H1 (cell line): Measurements from ENCODE around the gene IRS1. TPM values are rescaled to one million over a fixed set of nuclear protein-coding genes. Genes with fewer than 3 reads are reported as not detected.

Experiments used
- CTCF ChIA-PET: fragments of 300-600 bp; sonication (Branson Sonifier 250); formaldehyde crosslinking; loops from one replicate; lab custom pipeline; 2021; ENCODE audit not compliant: partially characterized antibody; lab: Charles Lee
- POLR2A ChIA-PET: fragments of 300-600 bp; sonication (Branson Sonifier 250); formaldehyde crosslinking; loops from one replicate; lab custom pipeline; 2021; ENCODE audit warnings: inconsistent platforms; ENCODE audit not compliant: partially characterized antibody; lab: Charles Lee
- DNase-seq, 2 experiments: peaks; one replicate each; pipeline versions ENCODE4 v3.0.0 to v3.0.0-alpha.2; 2010 to 2022; ENCODE audit warnings: low spot score in 2 of 2, low read depth in 1 of 2, mixed read lengths in 1 of 2
- FAIRE-seq: peaks from 2 replicates; lab custom pipeline; 2011; peaks lifted over from hg19 to GRCh38; lab: Jason Lieb, UNC
- H2AFZ ChIP-seq: 2 replicates; pipeline ENCODE4 v1.8.1; 2012; ENCODE audit warnings: low read length, inconsistent platforms
- H2AK5ac ChIP-seq: 2 replicates; pipeline ENCODE4 v1.6.1; 2013; ENCODE audit warnings: low read depth, low read length
- H2BK120ac ChIP-seq: replicated peaks from 2 replicates; pipeline ENCODE3; 2013; ENCODE audit warnings: low read depth, low read length, inconsistent platforms
- H2BK12ac ChIP-seq: 2 replicates; pipeline ENCODE4 v1.6.1; 2013; ENCODE audit warnings: low read depth, low read length
- H2BK15ac ChIP-seq: 2 replicates; pipeline ENCODE4 v1.6.1; 2013; ENCODE audit warnings: low read length
- H2BK20ac ChIP-seq: 2 replicates; pipeline ENCODE4 v1.6.1; 2013; ENCODE audit warnings: low read length
- H2BK5ac ChIP-seq: 2 replicates; pipeline ENCODE4 v1.6.1; 2013; ENCODE audit warnings: low read depth, low read length
- H3K14ac ChIP-seq: 2 replicates; pipeline ENCODE4 v1.6.1; 2013; ENCODE audit warnings: inconsistent platforms; ENCODE audit not compliant: insufficient read length
- H3K18ac ChIP-seq: 2 replicates; pipeline ENCODE4 v1.6.1; 2013; ENCODE audit warnings: low read length; ENCODE audit errors: extremely low read depth
- H3K23ac ChIP-seq: 2 replicates; pipeline ENCODE4 v1.6.1; 2013; ENCODE audit warnings: inconsistent platforms; ENCODE audit not compliant: insufficient read length
- H3K23me2 ChIP-seq: 2 replicates; pipeline ENCODE4 v1.6.1; 2013; ENCODE audit warnings: low read depth, low read length
- H3K27ac ChIP-seq: 2 replicates; pipeline ENCODE4 v1.6.1; 2011; ENCODE audit warnings: low read depth, low read length, inconsistent platforms
- H3K27me3 ChIP-seq, 4 experiments: replicated peaks in 1 of 4; 1 replicate in 1 of 4; 2 replicates in 3 of 4; pipeline versions ENCODE4 v1.6.1 to v1.8.1; 2011 to 2013; ENCODE audit warnings: low read length in 3 of 4, mild to moderate bottlenecking in 3 of 4, inconsistent platforms in 2 of 4, mixed read lengths in 2 of 4, moderate library complexity in 1 of 4; ENCODE audit not compliant: control insufficient read depth in 3 of 4, insufficient read depth in 3 of 4; ENCODE audit errors: extremely low read depth in 1 of 4
- H3K36me3 ChIP-seq, 4 experiments: 2 replicates each; pipeline versions ENCODE4 v1.6.1 to v1.8.1; 2011 to 2013; ENCODE audit warnings: mild to moderate bottlenecking in 4 of 4, low read length in 3 of 4, moderate library complexity in 2 of 4, control low read depth in 1 of 4, inconsistent platforms in 1 of 4; ENCODE audit not compliant: insufficient read depth in 4 of 4, control insufficient read depth in 2 of 4
- H3K4ac ChIP-seq: replicated peaks from 2 replicates; pipeline ENCODE3; 2013; ENCODE audit warnings: low read length, low read depth, mixed read lengths, inconsistent platforms; ENCODE audit not compliant: insufficient read length
- H3K4me1 ChIP-seq, 4 experiments: replicated peaks in 1 of 4; 1 replicate in 1 of 4; 2 replicates in 3 of 4; pipeline versions ENCODE4 v1.6.1 to v1.8.1; 2011 to 2013; ENCODE audit warnings: low read length in 3 of 4, inconsistent platforms in 2 of 4, mixed read lengths in 1 of 4; ENCODE audit not compliant: insufficient read depth in 4 of 4, control insufficient read depth in 3 of 4
- H3K4me2 ChIP-seq, 2 experiments: 2 replicates each; pipeline versions ENCODE4 v1.6.1 to v1.8.1; 2011 to 2013; ENCODE audit warnings: low read depth in 2 of 2, low read length in 2 of 2, control low read depth in 1 of 2, inconsistent platforms in 1 of 2, mild to moderate bottlenecking in 1 of 2; ENCODE audit not compliant: insufficient read depth in 1 of 2
- H3K4me3 ChIP-seq, 4 experiments: fragments of 200-600, 300-600 bp in 1 of 4; sonication (generic), shearing (Covaris generic), sonication (Bioruptor Twin) in 1 of 4; 2 replicates each; pipeline versions ENCODE4 v1.5.1 to v1.8.1; 2011 to 2016; ENCODE audit warnings: low read length in 4 of 4, low read depth in 3 of 4, control low read depth in 2 of 4, inconsistent platforms in 2 of 4, mild to moderate bottlenecking in 2 of 4, mixed read lengths in 1 of 4, moderate library complexity in 1 of 4; ENCODE audit not compliant: insufficient read depth in 2 of 4; ENCODE audit errors: extremely low read depth in 1 of 4
- H3K56ac ChIP-seq: replicated peaks from 2 replicates; pipeline ENCODE3; 2013; ENCODE audit warnings: low read depth, mild to moderate bottlenecking, mixed read lengths, low read length, inconsistent platforms; ENCODE audit not compliant: insufficient read length
- H3K79me1 ChIP-seq: 2 replicates; pipeline ENCODE4 v1.6.1; 2013; ENCODE audit warnings: low read depth, low read length, control low read depth
- H3K79me2 ChIP-seq, 2 experiments: 2 replicates each; pipeline versions ENCODE4 v1.6.1 to v1.8.1; 2012 to 2013; ENCODE audit warnings: low read length in 2 of 2, mild to moderate bottlenecking in 2 of 2, inconsistent platforms in 1 of 2; ENCODE audit not compliant: insufficient read depth in 2 of 2, control insufficient read depth in 1 of 2
- H3K9ac ChIP-seq, 4 experiments: replicated peaks in 1 of 4; 1 replicate in 1 of 4; 2 replicates in 3 of 4; pipeline versions ENCODE4 v1.6.1 to v1.8.1; 2011 to 2013; ENCODE audit warnings: low read depth in 3 of 4, low read length in 3 of 4, control low read depth in 2 of 4, mild to moderate bottlenecking in 2 of 4, moderate library complexity in 2 of 4, inconsistent platforms in 1 of 4; ENCODE audit errors: extremely low read depth in 1 of 4
- H3K9me3 ChIP-seq, 2 experiments: 2 replicates each; pipeline versions ENCODE4 v1.6.1 to v1.8.1; 2012 to 2013; ENCODE audit warnings: mild to moderate bottlenecking in 2 of 2, moderate library complexity in 2 of 2, control low read depth in 1 of 2, inconsistent platforms in 1 of 2, low read depth in 1 of 2, low read length in 1 of 2, mixed read lengths in 1 of 2; ENCODE audit not compliant: insufficient read depth in 2 of 2
- H4K20me1 ChIP-seq, 2 experiments: replicated peaks in 1 of 2; 2 replicates each; pipeline versions ENCODE3 to v1.8.1; 2011 to 2013; ENCODE audit warnings: inconsistent platforms in 2 of 2, low read length in 2 of 2, mild to moderate bottlenecking in 1 of 2; ENCODE audit not compliant: insufficient read depth in 2 of 2, control insufficient read depth in 1 of 2
- H4K5ac ChIP-seq: 2 replicates; pipeline ENCODE4 v1.6.1; 2013; ENCODE audit warnings: low read length, low read depth, mixed read lengths, inconsistent platforms; ENCODE audit not compliant: insufficient read length
- H4K8ac ChIP-seq: 2 replicates; pipeline ENCODE4 v1.8.0; 2013; ENCODE audit warnings: mild to moderate bottlenecking, moderate library complexity, low read length, inconsistent platforms; ENCODE audit not compliant: insufficient read depth; ENCODE audit errors: extremely low read depth
- H4K91ac ChIP-seq: replicated peaks from 2 replicates; pipeline ENCODE3; 2013; ENCODE audit warnings: low read length, mixed read lengths, inconsistent platforms; ENCODE audit not compliant: insufficient read length
- BCL11A ChIP-seq, 2 experiments: IDR thresholded peaks; one replicate each; pipeline ENCODE4 v1.6.1; 2011; ENCODE audit warnings: low read depth in 2 of 2, low read length in 2 of 2, mild to moderate bottlenecking in 2 of 2
- WGBS, 2 experiments: shearing (Covaris generic) in 1 of 2; methylation state at CpG; one replicate each; pipeline versions ENCODE4 v1.1.6 to v1.1.7; 2013 to 2015; ENCODE audit warnings: low lambda C conversion rate in 2 of 2, mixed read lengths in 2 of 2, inconsistent platforms in 1 of 2, low coverage in 1 of 2, missing lambda C conversion rate in 1 of 2; ENCODE audit not compliant: insufficient replicate concordance in 2 of 2, insufficient coverage in 1 of 2, insufficient read length in 1 of 2; ENCODE audit errors: extremely low coverage in 1 of 2, missing lambda C conversion rate in 1 of 2; 5-methylcytosine and 5-hydroxymethylcytosine counted together
- polyA plus RNA-seq, 7 experiments: library from polyadenylated mRNA; depleted of rRNA in 3 of 7; stranded (reverse) in 5 of 7; unstranded in 2 of 7; fragments of >200 nt in 5 of 7; fragments of 200-250 nt in 2 of 7; gene quantifications; 1 replicate in 5 of 7; 2 replicates in 1 of 7; 4 replicates in 1 of 7; pipeline versions ENCODE4 v1.2.1 to v1.2.3, GENCODE V29; 2011 to 2013; ENCODE audit warnings: missing spikeins in 2 of 7, mixed read lengths in 2 of 7
- total RNA-seq: library from RNA; stranded (reverse); fragmentation: NEBNext Ultra II Directional; extraction: Animal tissue kit (Norgen Biotek cat#: 25700); gene quantifications from 2 replicates; pipeline ENCODE4 v1.2.1, GENCODE V29; 2021
- TF ChIP-seq, protein P1 (sequence below): IDR thresholded peaks from 2 replicates; pipeline ENCODE4 v1.6.1; 2011; ENCODE audit warnings: low read length, improper control_type of control experiment

Gene IRS1
- total and polyA plus RNA-seq, 2 of the 8 experiments (the other 6 are each of a cell fraction or from before 2014, with no cell fraction given), result 9.1 to 26.9 TPM

DNA sequence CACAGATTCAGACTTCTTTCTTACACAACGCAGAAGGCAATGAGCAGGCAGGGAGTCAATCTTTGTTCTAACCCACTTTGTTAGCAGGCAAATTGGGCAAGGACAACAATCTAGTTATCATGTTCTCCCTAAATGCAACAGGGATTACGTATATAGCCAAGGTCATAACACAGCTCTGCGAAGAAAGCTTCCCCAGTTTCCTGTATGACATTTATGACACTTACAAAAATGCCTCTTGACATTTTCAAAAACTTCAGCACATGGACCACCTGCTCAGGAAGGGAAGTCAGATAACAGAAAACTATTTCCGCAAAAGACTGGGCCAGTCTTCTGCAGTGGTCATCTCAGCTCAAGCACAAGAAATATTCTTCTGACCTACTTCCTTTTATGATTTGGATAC lies 106.1 kb downstream of the IRS1 start:
- H2AK5ac ChIP-seq, result no peak overlapping the region
- no peak overlapping the region for H4K5ac ChIP-seq
- no peaks in the 10 kb centered on the region for H4K20me1 ChIP-seq
- H3K4me3 ChIP-seq, result no peak overlapping the region
- H3K18ac ChIP-seq, result no peak overlapping the region
- H3K4me1 ChIP-seq, result peaks cover 0 to 5% (median 1%) of the 10 kb centered on the region in 4 experiments; a peak in 2 of 7 replicates
- no peaks in the 10 kb centered on the region for H3K9me3 ChIP-seq
- no peak overlapping the region for H3K56ac ChIP-seq
- no peak overlapping the region for H2BK120ac ChIP-seq
- H3K36me3 ChIP-seq, result no peaks in the 10 kb centered on the region
- no peak overlapping the region for H3K4me2 ChIP-seq
- no peak overlapping the region for H4K8ac ChIP-seq
- no peaks in the 10 kb centered on the region for H3K79me2 ChIP-seq
- no peak for DNase-seq
- H4K91ac ChIP-seq, result no peak overlapping the region
- H2BK12ac ChIP-seq, result no peak overlapping the region
- POLR2A ChIA-PET, result no interaction called here
- H3K23ac ChIP-seq, result no peak overlapping the region
- H3K27ac ChIP-seq, result no peak overlapping the region
- CTCF ChIA-PET, result interaction anchor here (0.7 kb wide), 1 partner anchor 109 kb away, joined by 4 read pairs; no protein-coding TSS in a partner anchor
- H3K23me2 ChIP-seq, result no peaks in the 10 kb centered on the region; the same call in 1 of the 2 replicates
- H3K9ac ChIP-seq, result no peak overlapping the region
- no peak overlapping the region for H2BK15ac ChIP-seq
- H2BK5ac ChIP-seq, result no peak overlapping the region
- WGBS, 2 experiments, result 94% methylated on average over 4 of the region's 4 CpGs; no CpG with 5 or more reads in 1 of the 2 experiments
- no peak overlapping the region; the same call in 1 of the 2 replicates for H2AFZ ChIP-seq
- no peak overlapping the region for H3K14ac ChIP-seq
- no peaks in the 10 kb centered on the region for H3K79me1 ChIP-seq
- FAIRE-seq, result no peak
- no peak overlapping the region for H3K4ac ChIP-seq
- no peak overlapping the region for H2BK20ac ChIP-seq
- no peaks in the 10 kb centered on the region for H3K27me3 ChIP-seq
- TF ChIP-seq, protein P1, sequence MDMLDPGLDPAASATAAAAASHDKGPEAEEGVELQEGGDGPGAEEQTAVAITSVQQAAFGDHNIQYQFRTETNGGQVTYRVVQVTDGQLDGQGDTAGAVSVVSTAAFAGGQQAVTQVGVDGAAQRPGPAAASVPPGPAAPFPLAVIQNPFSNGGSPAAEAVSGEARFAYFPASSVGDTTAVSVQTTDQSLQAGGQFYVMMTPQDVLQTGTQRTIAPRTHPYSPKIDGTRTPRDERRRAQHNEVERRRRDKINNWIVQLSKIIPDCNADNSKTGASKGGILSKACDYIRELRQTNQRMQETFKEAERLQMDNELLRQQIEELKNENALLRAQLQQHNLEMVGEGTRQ, result no peak
- no peak for TF ChIP-seq BCL11A (IDR thresholded peaks at IDR 0.05; ENCODE audit: low read depth in 2 of 2, low read length in 2 of 2)
